ENCODE data around the gene IFI44.

Gene IFI44, protein sequence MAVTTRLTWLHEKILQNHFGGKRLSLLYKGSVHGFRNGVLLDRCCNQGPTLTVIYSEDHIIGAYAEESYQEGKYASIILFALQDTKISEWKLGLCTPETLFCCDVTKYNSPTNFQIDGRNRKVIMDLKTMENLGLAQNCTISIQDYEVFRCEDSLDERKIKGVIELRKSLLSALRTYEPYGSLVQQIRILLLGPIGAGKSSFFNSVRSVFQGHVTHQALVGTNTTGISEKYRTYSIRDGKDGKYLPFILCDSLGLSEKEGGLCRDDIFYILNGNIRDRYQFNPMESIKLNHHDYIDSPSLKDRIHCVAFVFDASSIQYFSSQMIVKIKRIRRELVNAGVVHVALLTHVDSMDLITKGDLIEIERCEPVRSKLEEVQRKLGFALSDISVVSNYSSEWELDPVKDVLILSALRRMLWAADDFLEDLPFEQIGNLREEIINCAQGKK

DNA sequence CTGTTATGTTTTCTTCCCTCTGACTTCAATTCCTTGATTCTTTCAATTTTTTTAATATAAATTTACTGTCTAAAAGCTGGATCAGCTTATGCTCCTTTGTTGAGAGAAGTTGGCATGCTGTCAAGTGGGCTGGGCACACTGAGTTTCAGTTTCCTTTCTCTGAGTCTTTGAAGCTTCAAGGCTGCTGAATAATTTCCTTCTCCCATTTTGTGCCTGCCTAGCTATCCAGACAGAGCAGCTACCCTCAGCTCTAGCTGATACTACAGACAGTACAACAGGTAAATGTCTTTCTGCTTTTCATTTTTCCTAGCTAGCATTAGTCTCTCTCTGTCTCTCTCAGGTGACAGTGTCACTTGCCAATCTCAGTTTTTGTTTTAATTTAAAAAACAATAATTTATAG is at the start of gene IFI44:
TSS of gene IFI44 (plus strand) at position 204 of the 400 bp plus-strand sequence. CDS start 365 bp downstream, outside the sequence.
- H3K4me3 ChIP-seq (ENCODE audit: low read length) = no peak within 1 kb of the TSS
- peak; percentile 75 for DNase-seq (ENCODE audit: low read depth)
- TF ChIP-seq, protein P1, sequence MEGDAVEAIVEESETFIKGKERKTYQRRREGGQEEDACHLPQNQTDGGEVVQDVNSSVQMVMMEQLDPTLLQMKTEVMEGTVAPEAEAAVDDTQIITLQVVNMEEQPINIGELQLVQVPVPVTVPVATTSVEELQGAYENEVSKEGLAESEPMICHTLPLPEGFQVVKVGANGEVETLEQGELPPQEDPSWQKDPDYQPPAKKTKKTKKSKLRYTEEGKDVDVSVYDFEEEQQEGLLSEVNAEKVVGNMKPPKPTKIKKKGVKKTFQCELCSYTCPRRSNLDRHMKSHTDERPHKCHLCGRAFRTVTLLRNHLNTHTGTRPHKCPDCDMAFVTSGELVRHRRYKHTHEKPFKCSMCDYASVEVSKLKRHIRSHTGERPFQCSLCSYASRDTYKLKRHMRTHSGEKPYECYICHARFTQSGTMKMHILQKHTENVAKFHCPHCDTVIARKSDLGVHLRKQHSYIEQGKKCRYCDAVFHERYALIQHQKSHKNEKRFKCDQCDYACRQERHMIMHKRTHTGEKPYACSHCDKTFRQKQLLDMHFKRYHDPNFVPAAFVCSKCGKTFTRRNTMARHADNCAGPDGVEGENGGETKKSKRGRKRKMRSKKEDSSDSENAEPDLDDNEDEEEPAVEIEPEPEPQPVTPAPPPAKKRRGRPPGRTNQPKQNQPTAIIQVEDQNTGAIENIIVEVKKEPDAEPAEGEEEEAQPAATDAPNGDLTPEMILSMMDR (conservative IDR thresholded peaks at IDR 0.05; ENCODE audit: low read depth, low read length) = no peak

DNA sequence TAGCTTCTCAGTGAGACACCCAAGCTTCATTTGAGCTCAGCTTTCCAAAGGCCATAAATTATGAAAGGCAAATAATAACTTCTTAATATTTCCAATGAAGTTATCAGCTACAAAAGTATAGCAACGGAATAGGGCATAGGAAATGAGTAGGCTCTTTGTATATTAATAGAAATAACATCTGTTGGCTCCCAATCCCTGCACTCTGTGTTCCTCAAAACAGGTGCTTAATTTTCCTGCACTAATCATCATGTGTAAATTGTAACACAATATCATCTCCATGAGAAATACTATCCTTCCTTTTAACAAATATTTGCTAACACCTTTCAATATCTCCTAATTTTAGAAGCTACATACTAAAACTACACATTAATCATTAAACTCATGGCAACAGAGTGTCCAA is 48.6 kb upstream of the IFI44 start:
- H3K4me3 ChIP-seq (ENCODE audit: low read length) = no peak overlapping the region
- TF ChIP-seq, protein P1 (conservative IDR thresholded peaks at IDR 0.05; ENCODE audit: low read depth, low read length) = no peak
- DNase-seq (ENCODE audit: low read depth) = no peak

DNA sequence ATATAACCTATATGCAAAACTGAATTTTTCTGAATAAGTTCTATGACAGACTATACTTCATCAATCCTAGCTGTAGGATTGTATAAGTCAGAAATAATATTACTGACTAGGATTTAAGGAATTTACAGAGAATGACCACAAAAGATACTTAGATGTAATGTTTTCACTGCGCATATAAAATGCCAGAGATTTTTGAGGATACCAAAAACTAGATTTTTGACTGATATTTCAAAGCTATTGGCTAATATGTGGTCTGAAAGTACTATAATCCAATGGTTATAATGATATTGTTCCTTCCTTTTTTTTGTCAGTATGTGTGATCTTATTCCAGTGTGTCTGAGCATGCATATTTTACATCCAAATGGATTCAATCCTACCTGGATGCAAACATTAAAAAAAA is 46.4 kb upstream of the IFI44 start:
- TF ChIP-seq, protein P1 (conservative IDR thresholded peaks at IDR 0.05; ENCODE audit: low read depth, low read length) = no peak
- DNase-seq (ENCODE audit: low read depth) = no peak
- H3K4me3 ChIP-seq (ENCODE audit: low read length) = no peak overlapping the region

DNA sequence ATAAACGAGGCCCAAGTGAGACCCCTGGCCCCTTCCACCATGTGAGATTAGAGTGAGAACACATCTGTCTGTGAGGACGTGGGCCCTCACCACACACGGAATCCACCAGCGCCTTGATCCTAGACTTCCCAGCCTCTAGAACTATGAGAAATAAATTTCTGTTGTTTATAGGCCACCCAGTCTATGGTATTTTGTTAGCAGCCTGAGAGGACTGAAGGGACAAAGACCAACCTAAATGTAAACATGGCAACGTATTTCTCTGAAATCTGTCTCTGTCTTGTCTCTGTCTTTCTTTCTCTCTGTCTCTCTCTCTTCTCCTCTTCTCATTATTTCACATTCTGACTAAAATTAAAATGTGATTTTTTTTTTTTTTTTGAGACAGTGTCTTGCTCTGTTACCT is 45.0 kb upstream of the IFI44 start:
- no peak overlapping the region for H3K4me3 ChIP-seq (ENCODE audit: low read length)
- DNase-seq (ENCODE audit: low read depth) = no peak
- TF ChIP-seq, protein P1 (conservative IDR thresholded peaks at IDR 0.05; ENCODE audit: low read depth, low read length) = no peak

DNA sequence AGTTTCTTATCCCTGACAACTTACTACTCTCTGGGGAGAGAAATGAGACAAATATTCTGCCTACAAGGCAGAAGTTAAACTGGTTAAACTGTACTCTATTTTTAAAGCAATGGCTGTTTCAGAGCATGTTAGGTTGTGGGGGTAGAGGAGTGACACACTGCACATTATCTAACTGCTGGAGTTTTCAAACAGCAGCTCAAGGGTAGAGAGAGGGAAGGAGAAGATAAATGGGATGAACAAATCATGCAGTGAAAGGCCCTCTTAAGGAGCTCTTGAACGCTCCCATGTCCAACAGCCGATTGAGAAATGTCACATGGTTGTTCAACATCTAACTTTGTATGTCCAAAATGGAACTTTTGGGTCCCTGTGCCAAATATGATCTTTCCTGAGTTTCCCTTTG is 43.4 kb upstream of the IFI44 start:
- no peak overlapping the region for H3K4me3 ChIP-seq (ENCODE audit: low read length)
- TF ChIP-seq, protein P1 (conservative IDR thresholded peaks at IDR 0.05; ENCODE audit: low read depth, low read length) = no peak
- no peak for DNase-seq (ENCODE audit: low read depth)

DNA sequence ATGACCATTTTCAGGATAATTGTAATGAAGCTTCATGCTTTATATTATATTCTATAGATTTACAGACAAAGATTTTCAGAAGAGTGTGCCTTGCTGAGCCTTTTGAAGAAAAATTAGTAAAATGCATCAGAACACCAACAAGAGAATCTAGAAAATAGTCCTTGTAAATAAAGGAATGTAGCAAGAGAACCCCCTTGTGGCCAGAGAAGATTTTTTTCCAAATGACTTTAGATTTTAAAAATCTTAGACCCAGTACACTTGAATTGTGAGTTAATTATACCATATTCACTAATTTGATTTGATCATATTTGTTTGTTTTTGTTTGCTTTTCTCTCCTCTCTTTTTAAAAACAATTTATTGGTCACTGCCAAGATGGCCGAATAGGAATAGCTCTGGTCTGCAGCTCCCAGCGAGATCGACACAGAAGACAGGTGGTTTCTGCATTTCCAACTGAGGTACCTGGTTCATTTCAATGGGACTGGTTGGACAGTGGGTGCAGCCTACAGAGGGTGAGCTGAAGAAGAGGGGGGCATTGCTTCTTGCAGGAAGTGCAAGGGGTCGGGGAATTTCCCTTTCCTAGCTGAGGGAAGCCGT is 42.2 kb upstream of the IFI44 start:
- H3K4me3 ChIP-seq (ENCODE audit: low read length) = no peak overlapping the region
- no peak for DNase-seq (ENCODE audit: low read depth)
- TF ChIP-seq, protein P1 (conservative IDR thresholded peaks at IDR 0.05; ENCODE audit: low read depth, low read length) = peak; percentile 45

DNA sequence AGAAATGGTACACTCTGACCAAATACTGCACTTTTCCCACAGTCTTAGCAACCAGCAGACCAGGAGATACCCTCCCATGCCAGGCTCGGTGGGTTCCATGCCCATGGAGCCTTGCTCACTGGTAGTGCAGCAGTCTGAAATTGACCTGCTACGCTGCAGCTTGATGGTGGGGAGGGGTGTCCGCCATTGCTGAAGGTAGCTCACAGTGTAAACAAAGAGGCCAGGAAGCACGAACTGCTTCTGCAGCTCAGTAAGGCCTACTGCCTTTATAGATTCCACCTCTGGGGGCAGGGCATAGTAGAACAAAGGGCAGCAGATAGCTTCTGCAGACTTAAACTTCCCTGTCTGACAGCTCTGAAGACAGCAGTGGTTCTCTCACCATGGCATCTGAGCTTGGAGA is 41.7 kb upstream of the IFI44 start:
- TF ChIP-seq, protein P1 (conservative IDR thresholded peaks at IDR 0.05; ENCODE audit: low read depth, low read length) = no peak
- DNase-seq (ENCODE audit: low read depth) = no peak

More for the DNA sequence above, 41.7 kb upstream of the IFI44 start:
- no peak overlapping the region for H3K4me3 ChIP-seq (ENCODE audit: low read length)
